Astrocyte (in vitro differentiated cells and primary cell): ENCODE results near the gene GBX1. TPM values are rescaled to one million over a fixed set of nuclear protein-coding genes. Genes with fewer than 3 reads are reported as not detected.
A peak's percentile ranks its signal among the peaks of the same experiment; 100 is the strongest.

Experiments
- DNase-seq: peaks from one replicate; pipeline ENCODE4 v3.0.0-alpha.2; 2010; ENCODE audit warnings: low read depth
- FAIRE-seq: peaks from 2 replicates; lab custom pipeline; 2011; peaks lifted over from hg19 to GRCh38; lab: Jason Lieb, UNC
- H2AFZ ChIP-seq: 2 replicates; pipeline ENCODE4 v1.6.0; 2012; ENCODE audit warnings: low read depth, low read length, inconsistent platforms
- H3K27ac ChIP-seq: 2 replicates; pipeline ENCODE4 v1.5.1; 2011; ENCODE audit warnings: low read depth, low read length, inconsistent platforms
- H3K27me3 ChIP-seq: 2 replicates; pipeline ENCODE4 v1.6.0; 2011; ENCODE audit warnings: low read length, inconsistent platforms; ENCODE audit not compliant: insufficient read depth
- H3K36me3 ChIP-seq: 2 replicates; pipeline ENCODE4 v1.5.1; 2011; ENCODE audit warnings: low read length, inconsistent platforms; ENCODE audit not compliant: insufficient read depth
- H3K4me1 ChIP-seq: 2 replicates; pipeline ENCODE4 v1.5.1; 2011; ENCODE audit warnings: low read length, inconsistent platforms; ENCODE audit not compliant: insufficient read depth
- H3K4me2 ChIP-seq: 2 replicates; pipeline ENCODE4 v1.6.0; 2012; ENCODE audit warnings: low read length, inconsistent platforms
- H3K4me3 ChIP-seq: 2 replicates; pipeline ENCODE4 v1.5.1; 2011; ENCODE audit warnings: low read depth, mild to moderate bottlenecking, low read length, inconsistent platforms; ENCODE audit not compliant: insufficient read depth
- H3K79me2 ChIP-seq: 2 replicates; pipeline ENCODE4 v1.6.0; 2012; ENCODE audit warnings: mild to moderate bottlenecking, low read length, inconsistent platforms; ENCODE audit not compliant: insufficient read depth
- H3K9ac ChIP-seq: 2 replicates; pipeline ENCODE4 v1.6.0; 2012; ENCODE audit warnings: mild to moderate bottlenecking, low read length, inconsistent platforms
- H3K9me3 ChIP-seq: 2 replicates; pipeline ENCODE4 v1.5.1; 2012; ENCODE audit warnings: low read depth, mild to moderate bottlenecking, low read length, inconsistent platforms; ENCODE audit not compliant: insufficient read depth
- H4K20me1 ChIP-seq: 2 replicates; pipeline ENCODE4 v1.6.0; 2012; ENCODE audit warnings: low read length, inconsistent platforms; ENCODE audit not compliant: insufficient read depth
- H3K27ac Mint-ChIP-seq: one replicate; pipeline ENCODE4 v1.8.0; 2021; ENCODE audit warnings: mild to moderate bottlenecking, mixed read lengths; ENCODE audit not compliant: unreplicated experiment
- H3K27me3 Mint-ChIP-seq: one replicate; pipeline ENCODE4 v1.8.0; 2021; ENCODE audit warnings: low read depth, mixed read lengths; ENCODE audit not compliant: unreplicated experiment
- H3K36me3 Mint-ChIP-seq: one replicate; pipeline ENCODE4 v1.8.0; 2021; ENCODE audit warnings: low read depth, mixed read lengths; ENCODE audit not compliant: unreplicated experiment
- H3K4me1 Mint-ChIP-seq: one replicate; pipeline ENCODE4 v1.8.0; 2021; ENCODE audit warnings: low read depth, mixed read lengths; ENCODE audit not compliant: unreplicated experiment
- H3K4me3 Mint-ChIP-seq: one replicate; pipeline ENCODE4 v1.8.0; 2021; ENCODE audit warnings: mild to moderate bottlenecking, moderate library complexity, mixed read lengths; ENCODE audit not compliant: unreplicated experiment
- H3K9me3 Mint-ChIP-seq: one replicate; pipeline ENCODE4 v1.8.0; 2021; ENCODE audit warnings: mild to moderate bottlenecking, mixed read lengths; ENCODE audit not compliant: unreplicated experiment
- EZH2 ChIP-seq: IDR thresholded peaks from 2 replicates; pipeline ENCODE4 v1.6.1; 2012; ENCODE audit warnings: mild to moderate bottlenecking, low read length, inconsistent platforms; ENCODE audit not compliant: insufficient read depth
- total RNA-seq: library from RNA; stranded (reverse); gene quantifications from 2 replicates; pipeline ENCODE4 v1.2.1, GENCODE V29; 2021
- TF ChIP-seq, protein P1 (sequence below): IDR thresholded peaks from 2 replicates; pipeline ENCODE4 v1.5.1; 2011; ENCODE audit warnings: low read depth, mild to moderate bottlenecking, inconsistent platforms, low read length, moderate library complexity; ENCODE audit not compliant: insufficient read depth

The GBX1 gene
- total RNA-seq, 1 donor from 2014 or later: not detected

DNA sequence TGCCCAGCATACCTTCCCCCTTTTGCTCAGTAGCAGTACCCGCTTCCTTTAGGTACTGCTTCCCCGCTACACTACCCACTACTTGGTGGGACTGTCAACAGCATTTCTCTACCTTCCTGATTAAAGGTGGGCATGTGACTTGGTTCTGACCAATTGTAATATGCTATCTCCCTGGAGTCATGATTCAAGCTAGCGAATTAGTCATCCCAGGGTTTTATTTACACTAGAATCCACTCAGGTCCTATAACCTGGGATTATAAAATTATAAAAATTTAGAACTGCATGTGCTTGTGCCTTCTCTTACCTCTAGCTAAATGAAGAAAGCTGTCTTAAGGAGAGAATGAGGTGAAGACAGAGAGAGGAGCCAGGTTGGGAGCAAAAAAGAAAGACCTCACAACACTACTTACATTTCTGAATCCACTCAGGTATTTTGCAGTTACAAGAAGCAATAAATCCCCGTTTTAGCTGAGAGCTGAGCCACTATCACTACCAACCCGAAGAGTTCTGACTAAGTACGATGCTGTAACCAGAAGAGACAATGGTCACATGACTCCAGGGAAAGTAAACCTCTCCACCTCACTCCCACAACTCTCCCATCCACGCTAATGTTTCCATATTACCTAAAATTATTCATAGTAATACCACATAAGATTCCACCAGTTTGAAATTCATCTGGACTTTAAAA is 9.7 kb downstream of the GBX1 start:
- peaks cover 32% of the 10 kb centered on the region for H3K27me3 Mint-ChIP-seq
- no peak overlapping the region for H3K4me3 Mint-ChIP-seq
- no peaks in the 10 kb centered on the region for H3K9me3 Mint-ChIP-seq

DNA sequence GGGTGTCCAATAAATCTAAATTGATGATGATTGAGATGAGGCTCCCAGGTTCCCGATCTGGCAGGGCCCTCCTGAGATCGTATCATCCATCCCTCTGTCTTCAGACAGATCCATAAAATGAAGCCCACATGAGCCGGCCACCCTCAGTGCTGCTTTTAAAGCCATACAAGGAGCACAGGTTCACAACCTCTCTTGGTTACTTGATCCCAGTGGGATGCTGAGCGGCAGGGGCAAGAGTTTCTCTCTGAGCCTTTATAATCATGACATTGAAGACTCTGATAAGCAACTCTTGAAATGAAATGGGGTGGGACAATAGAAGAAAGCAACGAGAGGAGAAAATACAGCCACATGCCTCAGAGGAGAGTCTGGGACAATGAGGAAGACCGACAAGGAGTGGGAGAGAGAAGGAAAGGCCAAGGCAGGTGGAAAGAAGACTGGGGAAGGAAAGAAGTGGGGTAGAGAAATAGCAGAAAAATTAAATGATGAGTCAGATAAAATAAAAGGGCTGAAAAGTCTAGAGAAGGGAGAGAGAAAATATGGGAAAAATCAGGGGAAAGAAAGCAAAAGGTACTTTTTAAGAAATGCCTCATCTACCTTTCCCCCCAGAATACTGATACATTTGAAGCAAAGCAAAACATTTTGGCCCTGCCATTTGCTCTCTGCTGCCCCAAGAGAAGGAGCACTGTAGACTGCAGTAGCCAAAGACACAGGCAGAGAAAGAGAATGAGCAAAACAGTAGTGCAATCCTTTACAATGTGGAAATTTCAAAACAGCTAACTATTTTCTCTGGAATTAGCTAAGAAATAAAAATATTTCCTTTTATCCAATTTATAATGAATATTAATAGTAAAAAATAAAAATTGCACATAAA is 14.6 kb downstream of the GBX1 start:
- Histone ChIP-seq H3K4me3 (no peak overlapping the region), H3K4me1 (no peaks in the 10 kb centered on the region), H2AFZ (no peak overlapping the region), H3K79me2 (no peaks in the 10 kb centered on the region), H3K9me3 (no peaks in the 10 kb centered on the region), H3K36me3 (no peaks in the 10 kb centered on the region), H4K20me1 (no peaks in the 10 kb centered on the region), H3K27me3 (peaks cover 40% of the 10 kb centered on the region), H3K27ac (no peak overlapping the region), H3K4me2 (no peak overlapping the region), H3K9ac (no peak overlapping the region)
- DNase-seq: no peak
- Mint-ChIP-seq H3K4me1 (peaks cover under 1% of the 10 kb centered on the region), H3K36me3 (peaks cover 3% of the 10 kb centered on the region), H3K27me3 (peaks cover 37% of the 10 kb centered on the region), H3K9me3 (no peaks in the 10 kb centered on the region), H3K27ac (no peak overlapping the region), H3K4me3 (no peak overlapping the region)
- FAIRE-seq: no peak
- TF ChIP-seq, protein P1, sequence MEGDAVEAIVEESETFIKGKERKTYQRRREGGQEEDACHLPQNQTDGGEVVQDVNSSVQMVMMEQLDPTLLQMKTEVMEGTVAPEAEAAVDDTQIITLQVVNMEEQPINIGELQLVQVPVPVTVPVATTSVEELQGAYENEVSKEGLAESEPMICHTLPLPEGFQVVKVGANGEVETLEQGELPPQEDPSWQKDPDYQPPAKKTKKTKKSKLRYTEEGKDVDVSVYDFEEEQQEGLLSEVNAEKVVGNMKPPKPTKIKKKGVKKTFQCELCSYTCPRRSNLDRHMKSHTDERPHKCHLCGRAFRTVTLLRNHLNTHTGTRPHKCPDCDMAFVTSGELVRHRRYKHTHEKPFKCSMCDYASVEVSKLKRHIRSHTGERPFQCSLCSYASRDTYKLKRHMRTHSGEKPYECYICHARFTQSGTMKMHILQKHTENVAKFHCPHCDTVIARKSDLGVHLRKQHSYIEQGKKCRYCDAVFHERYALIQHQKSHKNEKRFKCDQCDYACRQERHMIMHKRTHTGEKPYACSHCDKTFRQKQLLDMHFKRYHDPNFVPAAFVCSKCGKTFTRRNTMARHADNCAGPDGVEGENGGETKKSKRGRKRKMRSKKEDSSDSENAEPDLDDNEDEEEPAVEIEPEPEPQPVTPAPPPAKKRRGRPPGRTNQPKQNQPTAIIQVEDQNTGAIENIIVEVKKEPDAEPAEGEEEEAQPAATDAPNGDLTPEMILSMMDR: peak; percentile 7
- no peak for TF ChIP-seq EZH2

More for the DNA sequence above, 9.7 kb downstream of the GBX1 start:
- Mint-ChIP-seq H3K27ac (no peak overlapping the region), H3K4me1 (peaks cover 3% of the 10 kb centered on the region), H3K36me3 (no peaks in the 10 kb centered on the region)
- Histone ChIP-seq H3K9ac (no peak overlapping the region), H3K4me3 (no peak overlapping the region), H3K36me3 (no peaks in the 10 kb centered on the region), H3K9me3 (no peaks in the 10 kb centered on the region), H4K20me1 (no peaks in the 10 kb centered on the region), H3K27ac (no peak overlapping the region), H3K79me2 (no peaks in the 10 kb centered on the region), H3K4me1 (no peaks in the 10 kb centered on the region), H2AFZ (no peak overlapping the region), H3K4me2 (peak overlapping the region; percentile 22), H3K27me3 (peaks cover 31% of the 10 kb centered on the region)
- DNase-seq: peak; percentile 7
- TF ChIP-seq, protein P1: no peak
- TF ChIP-seq EZH2: no peak
- FAIRE-seq: no peak
